Measurements from ENCODE around the gene KHNYN.

The KHNYN gene

DNA sequence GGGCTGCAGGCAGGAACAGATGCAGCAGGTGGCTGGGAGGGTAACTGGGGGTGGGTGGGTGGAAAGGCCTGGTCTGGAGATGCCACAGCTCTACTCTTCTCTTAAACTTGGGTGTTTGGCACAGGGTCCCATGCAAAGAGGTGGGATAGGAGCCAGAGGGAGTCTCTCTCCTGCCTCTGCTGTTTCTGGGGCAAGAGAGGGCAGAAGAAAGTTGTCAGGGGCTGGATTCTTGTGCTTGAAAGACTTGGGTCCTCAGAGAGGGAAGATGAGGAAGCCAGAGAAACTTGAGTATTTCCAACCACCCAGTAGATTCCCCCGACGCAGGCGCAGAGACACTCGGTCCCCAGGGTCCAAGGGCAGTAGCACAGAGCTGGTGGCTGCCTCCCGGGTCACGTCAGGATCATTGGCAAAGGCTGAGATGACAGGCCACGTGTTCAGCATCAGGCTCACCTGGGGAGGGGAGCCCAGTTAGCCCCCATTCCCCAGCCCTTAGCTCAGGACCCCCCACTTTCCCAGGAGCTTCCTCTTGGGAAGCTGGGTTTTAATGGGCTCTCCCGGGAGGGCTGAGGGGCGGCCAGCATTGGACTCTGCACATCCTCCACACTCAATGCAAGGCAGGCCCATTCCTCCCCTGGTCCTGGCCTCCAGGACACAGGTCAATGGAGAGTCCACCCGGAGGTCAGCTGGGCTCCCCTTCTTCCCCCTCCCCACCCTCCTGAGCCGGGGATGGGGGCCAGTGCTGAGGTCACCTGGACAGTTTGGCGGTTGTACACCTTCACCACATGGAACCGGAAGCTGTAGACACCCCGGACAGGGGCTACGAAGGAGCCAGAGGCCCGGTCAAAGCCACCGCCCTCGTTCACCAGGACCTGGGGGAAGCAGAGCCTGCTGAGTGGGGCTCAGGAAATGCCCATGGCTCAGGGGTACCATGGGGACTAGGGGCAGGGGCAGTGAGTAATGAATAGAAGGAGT is 1.9 kb upstream of the KHNYN start:
- ChIA-PET POLR2A (no interaction called here), CTCF (interaction anchor here (0.9 to 10.2 kb wide), 7 partner anchors 9 to 118 kb away, joined by 3 to 114 read pairs (median 4); partner anchors contain the start of genes ADCY4, CIDEB, LTB4R and LTB4R2)
- TF ChIP-seq, protein P1, sequence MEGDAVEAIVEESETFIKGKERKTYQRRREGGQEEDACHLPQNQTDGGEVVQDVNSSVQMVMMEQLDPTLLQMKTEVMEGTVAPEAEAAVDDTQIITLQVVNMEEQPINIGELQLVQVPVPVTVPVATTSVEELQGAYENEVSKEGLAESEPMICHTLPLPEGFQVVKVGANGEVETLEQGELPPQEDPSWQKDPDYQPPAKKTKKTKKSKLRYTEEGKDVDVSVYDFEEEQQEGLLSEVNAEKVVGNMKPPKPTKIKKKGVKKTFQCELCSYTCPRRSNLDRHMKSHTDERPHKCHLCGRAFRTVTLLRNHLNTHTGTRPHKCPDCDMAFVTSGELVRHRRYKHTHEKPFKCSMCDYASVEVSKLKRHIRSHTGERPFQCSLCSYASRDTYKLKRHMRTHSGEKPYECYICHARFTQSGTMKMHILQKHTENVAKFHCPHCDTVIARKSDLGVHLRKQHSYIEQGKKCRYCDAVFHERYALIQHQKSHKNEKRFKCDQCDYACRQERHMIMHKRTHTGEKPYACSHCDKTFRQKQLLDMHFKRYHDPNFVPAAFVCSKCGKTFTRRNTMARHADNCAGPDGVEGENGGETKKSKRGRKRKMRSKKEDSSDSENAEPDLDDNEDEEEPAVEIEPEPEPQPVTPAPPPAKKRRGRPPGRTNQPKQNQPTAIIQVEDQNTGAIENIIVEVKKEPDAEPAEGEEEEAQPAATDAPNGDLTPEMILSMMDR (IDR thresholded peaks at IDR 0.05; ENCODE audit: control extremely low read depth, extremely low read depth, low read depth, missing control alignments): no peak
- no peak for DNase-seq (ENCODE audit: extremely low spot score)

DNA sequence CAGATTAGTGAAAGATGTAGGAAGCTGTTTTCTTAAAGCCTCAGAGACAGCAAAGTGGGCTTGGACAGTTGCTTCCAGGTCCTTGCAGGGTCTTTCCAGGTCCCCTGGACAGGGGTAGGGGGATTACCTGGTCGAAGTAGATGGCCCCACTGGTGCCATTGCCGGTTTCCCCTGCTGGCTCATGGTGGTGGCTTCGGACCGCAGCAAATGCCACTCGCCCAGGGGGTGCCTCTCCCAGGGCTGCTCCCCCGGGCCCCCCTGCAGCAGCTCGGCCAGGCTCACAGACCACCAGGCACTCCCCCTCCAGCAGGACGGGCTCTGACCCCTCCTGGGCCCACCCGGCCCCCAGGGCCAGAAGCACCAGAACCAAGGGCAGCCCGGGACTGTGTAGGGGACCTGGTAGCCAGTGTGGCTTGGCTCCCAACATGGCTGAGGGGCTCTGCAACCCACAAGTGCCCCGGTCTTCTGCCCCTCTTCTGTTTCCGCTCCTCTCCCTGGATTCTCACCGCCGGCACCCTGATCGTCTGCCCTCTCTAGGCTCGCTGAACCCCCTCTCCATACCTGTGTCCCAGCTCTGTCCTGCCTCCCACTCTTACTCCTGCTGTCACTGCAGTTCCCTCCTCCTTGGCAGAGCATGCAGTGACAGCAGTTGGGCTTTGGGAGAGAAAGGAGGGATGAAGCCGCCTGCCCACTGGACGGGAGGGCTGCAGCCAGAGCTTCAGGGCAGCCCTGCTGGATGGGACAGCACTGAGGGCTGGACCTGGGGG is 943 bp upstream of the KHNYN start:
- TF ChIP-seq, protein P1 (IDR thresholded peaks at IDR 0.05; ENCODE audit: control extremely low read depth, extremely low read depth, low read depth, missing control alignments): no peak
- POLR2A ChIA-PET: interaction anchor here (1.2 to 2.5 kb wide), 2 partner anchors 13 to 216 kb away, joined by 5 to 12 read pairs; partner anchors contain the start of genes CHMP4A and SDR39U1

DNA sequence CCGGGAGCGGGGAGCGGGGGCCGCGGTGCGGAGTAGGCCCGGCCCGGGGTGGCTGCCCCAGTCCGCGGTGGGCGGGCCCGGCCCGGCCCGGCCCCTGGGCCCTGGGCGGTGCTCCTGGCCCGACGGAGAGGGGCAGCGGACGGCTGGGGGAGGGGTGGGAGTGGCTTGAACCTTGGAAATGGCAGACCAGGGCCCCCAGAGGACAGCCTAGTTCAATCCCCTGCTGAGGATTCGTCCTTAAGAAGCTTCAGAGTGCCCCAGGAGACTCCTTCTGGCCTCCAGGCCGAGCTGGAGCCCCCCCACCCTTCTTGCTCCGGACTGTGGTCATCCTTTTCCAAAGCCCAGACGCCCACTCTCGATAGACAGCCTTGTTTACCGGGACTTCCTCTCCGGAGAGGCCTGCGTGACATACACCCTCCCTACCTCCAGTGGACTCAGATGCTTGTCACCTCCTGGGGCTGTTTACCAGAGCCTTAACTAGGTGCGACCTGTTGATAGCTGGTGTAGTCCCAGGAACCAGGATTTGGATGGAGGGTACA is 458 bp downstream of the KHNYN start:
- peak; percentile 84 for DNase-seq (ENCODE audit: extremely low spot score)
- ChIA-PET POLR2A (interaction anchor here (0.6 to 2.5 kb wide), 7 partner anchors 11 to 217 kb away, joined by 3 to 12 read pairs (median 4); partner anchors contain the start of genes CHMP4A, SDR39U1 and TINF2), CTCF (interaction anchor here (1.0 to 10.2 kb wide), 18 partner anchors 8 to 187 kb away, joined by 3 to 629 read pairs (median 20); partner anchors contain the start of genes ADCY4, CIDEB, LTB4R and LTB4R2)
- TF ChIP-seq, protein P1 (IDR thresholded peaks at IDR 0.05; ENCODE audit: control extremely low read depth, extremely low read depth, low read depth, missing control alignments): no peak

More for the DNA sequence above, 943 bp upstream of the KHNYN start:
- CTCF ChIA-PET: interaction anchor here (1.4 to 10.2 kb wide), 7 partner anchors 8 to 119 kb away, joined by 3 to 114 read pairs (median 29); partner anchors contain the start of genes ADCY4, CIDEB, LTB4R and LTB4R2
- DNase-seq (ENCODE audit: extremely low spot score): no peak

DNA sequence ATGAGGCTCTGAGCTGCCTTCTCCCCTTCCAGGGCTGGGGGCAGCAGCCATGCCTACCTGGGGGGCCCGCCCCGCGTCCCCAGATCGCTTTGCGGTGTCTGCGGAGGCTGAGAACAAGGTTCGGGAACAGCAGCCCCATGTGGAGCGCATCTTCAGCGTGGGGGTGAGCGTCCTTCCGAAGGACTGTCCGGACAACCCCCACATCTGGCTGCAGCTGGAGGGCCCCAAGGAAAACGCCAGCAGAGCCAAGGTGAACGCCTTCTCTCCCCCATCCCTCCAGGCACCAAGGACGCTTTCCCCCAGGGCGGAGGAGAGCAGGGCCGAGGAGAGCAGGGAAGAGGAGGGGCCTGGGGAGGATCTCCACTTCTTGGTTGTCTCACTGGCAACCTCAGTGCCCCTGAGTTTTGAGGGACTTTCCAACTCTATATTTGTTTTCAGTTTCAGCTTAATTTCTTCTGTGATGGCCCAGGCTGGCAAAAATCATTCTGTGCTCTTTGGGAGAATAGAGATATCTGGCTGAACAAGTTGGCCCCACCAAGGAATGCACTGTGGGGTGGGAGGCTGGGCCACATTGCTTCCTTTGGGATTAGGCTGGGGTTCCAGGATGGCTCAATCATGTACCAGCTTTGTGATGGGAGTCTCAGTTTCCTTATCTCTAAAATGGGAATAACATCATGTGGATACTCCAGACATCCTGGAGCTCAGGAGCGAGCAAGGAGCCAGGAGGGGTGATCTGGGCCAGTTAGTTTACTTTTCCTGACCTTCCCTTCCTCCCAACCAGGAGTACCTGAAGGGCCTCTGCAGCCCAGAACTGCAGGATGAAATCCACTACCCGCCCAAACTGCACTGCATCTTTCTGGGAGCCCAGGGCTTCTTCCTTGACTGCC is 1.2 kb downstream of the KHNYN start:
- TF ChIP-seq, protein P1 (IDR thresholded peaks at IDR 0.05; ENCODE audit: control extremely low read depth, extremely low read depth, low read depth, missing control alignments): no peak
- CTCF ChIA-PET: interaction anchor here (0.6 to 10.2 kb wide), 51 partner anchors 8 to 842 kb away, joined by 3 to 629 read pairs (median 5); partner anchors contain the start of genes ADCY4, CIDEB, DHRS1 and LTB4R
- DNase-seq (ENCODE audit: extremely low spot score): peak; percentile 77
- POLR2A ChIA-PET: interaction anchor here (0.6 to 2.5 kb wide), 10 partner anchors 11 to 189 kb away, joined by 3 to 12 read pairs (median 6); partner anchors contain the start of genes SDR39U1 and TINF2

DNA sequence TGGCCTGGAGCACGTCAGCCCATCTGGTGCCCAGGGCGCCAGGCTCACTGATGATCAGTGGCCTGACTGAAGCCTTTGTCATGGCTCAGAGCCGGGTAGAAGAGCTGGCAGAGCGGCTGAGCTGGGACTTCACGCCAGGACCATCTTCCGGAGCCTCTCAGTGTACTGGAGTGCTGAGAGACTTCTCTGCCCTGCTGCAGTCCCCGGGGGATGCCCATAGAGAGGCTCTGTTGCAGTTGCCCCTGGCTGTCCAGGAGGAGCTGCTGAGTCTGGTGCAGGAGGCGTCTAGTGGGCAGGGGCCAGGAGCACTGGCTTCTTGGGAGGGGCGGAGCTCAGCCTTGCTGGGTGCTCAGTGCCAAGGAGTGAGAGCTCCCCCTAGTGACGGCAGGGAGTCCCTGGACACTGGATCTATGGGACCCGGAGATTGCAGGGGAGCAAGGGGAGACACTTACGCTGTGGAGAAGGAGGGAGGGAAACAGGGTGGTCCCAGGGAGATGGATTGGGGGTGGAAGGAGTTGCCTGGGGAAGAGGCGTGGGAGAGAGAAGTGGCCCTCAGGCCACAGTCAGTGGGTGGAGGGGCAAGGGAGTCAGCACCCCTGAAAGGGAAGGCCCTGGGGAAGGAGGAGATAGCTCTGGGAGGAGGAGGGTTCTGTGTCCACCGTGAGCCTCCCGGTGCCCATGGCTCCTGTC is 2.0 kb downstream of the KHNYN start:
- ChIA-PET CTCF (interaction anchor here (0.6 to 10.2 kb wide), 51 partner anchors 9 to 843 kb away, joined by 3 to 629 read pairs (median 5); partner anchors contain the start of genes ADCY4, CIDEB, DCAF11 and DHRS1), POLR2A (interaction anchor here (0.6 to 1.2 kb wide), 8 partner anchors 10 to 190 kb away, joined by 3 to 10 read pairs (median 5); partner anchors contain the start of genes LTB4R, SDR39U1 and TINF2)
- TF ChIP-seq, protein P1 (IDR thresholded peaks at IDR 0.05; ENCODE audit: control extremely low read depth, extremely low read depth, low read depth, missing control alignments): peak; percentile 96
- DNase-seq (ENCODE audit: extremely low spot score): peak; percentile 90
